ENCODE data around the gene CRYL1. TPM values are rescaled to one million over a fixed set of nuclear protein-coding genes. Genes with fewer than 3 reads are reported as not detected.

CRYL1 gene
- total RNA-seq, 1 donor from 2014 or later, result 3.6 TPM

- Histone ChIP-seq H3K79me2 (ENCODE audit: low read depth) (no peaks in the 10 kb centered on the region), H3K4me3 (no peak overlapping the region), H3K4me1 (no peaks in the 10 kb centered on the region), H2AFZ (replicated peaks) (no peak overlapping the region), H3K4me2 (no peak overlapping the region), H3K9ac (no peak overlapping the region), H3K27ac (no peak overlapping the region), H3K27me3 (no peaks in the 10 kb centered on the region), H3F3A (ENCODE audit: low read depth) (no peaks in the 10 kb centered on the region), H4K20me1 (ENCODE audit: low read depth) (no peaks in the 10 kb centered on the region), H3K9me3 (ENCODE audit: low read depth) (no peaks in the 10 kb centered on the region), H3K36me3 (no peaks in the 10 kb centered on the region)
- no peak overlapping the region for H3K4me3 Mint-ChIP-seq
- no peak for TF ChIP-seq CTCF (IDR thresholded peaks at IDR 0.05)
- no peak for TF ChIP-seq EZH2phosphoT487 (IDR thresholded peaks at IDR 0.05)
- H3K4me1 Mint-ChIP-seq, result peaks cover 2% of the 10 kb centered on the region
- H3K27ac Mint-ChIP-seq, result no peak overlapping the region
- DNase-seq (ENCODE audit: low spot score), result no peak
- no peaks in the 10 kb centered on the region for H3K9me3 Mint-ChIP-seq
- H3K27me3 Mint-ChIP-seq (ENCODE audit: insufficient read depth, low read depth), result peaks cover 2% of the 10 kb centered on the region
- no peaks in the 10 kb centered on the region for H3K36me3 Mint-ChIP-seq
Observed at GRCh38 chr13:20388184-20388583, 137.5 kb downstream of the CRYL1 start.

- no peaks in the 10 kb centered on the region for H3F3A ChIP-seq (ENCODE audit: low read depth)
- H3K4me1 ChIP-seq, result no peaks in the 10 kb centered on the region
- Mint-ChIP-seq H3K27ac (no peak overlapping the region), H3K4me1 (peaks cover 2% of the 10 kb centered on the region), H3K4me3 (no peak overlapping the region), H3K9me3 (no peaks in the 10 kb centered on the region), H3K27me3 (ENCODE audit: insufficient read depth, low read depth) (peaks cover 2% of the 10 kb centered on the region), H3K36me3 (no peaks in the 10 kb centered on the region)
- no peak for DNase-seq (ENCODE audit: low spot score)
- no peak overlapping the region for H3K27ac ChIP-seq
- no peaks in the 10 kb centered on the region for H3K36me3 ChIP-seq
- no peak overlapping the region for H3K4me3 ChIP-seq
- no peaks in the 10 kb centered on the region for H4K20me1 ChIP-seq (ENCODE audit: low read depth)
- no peaks in the 10 kb centered on the region for H3K79me2 ChIP-seq (ENCODE audit: low read depth)
- H3K9ac ChIP-seq, result no peak overlapping the region
- no peaks in the 10 kb centered on the region for H3K27me3 ChIP-seq
- no peak overlapping the region for H2AFZ ChIP-seq (replicated peaks)
- no peaks in the 10 kb centered on the region for H3K9me3 ChIP-seq (ENCODE audit: low read depth)
- TF ChIP-seq EZH2phosphoT487 (IDR thresholded peaks at IDR 0.05) (no peak), CTCF (IDR thresholded peaks at IDR 0.05) (no peak), EZH2 (IDR thresholded peaks at IDR 0.05) (no peak)
- H3K4me2 ChIP-seq, result no peak overlapping the region
Observed at GRCh38 chr13:20387441-20387971, 138.2 kb downstream of the CRYL1 start.

- H4K20me1 ChIP-seq (ENCODE audit: low read depth), result no peaks in the 10 kb centered on the region
- TF ChIP-seq CTCF (IDR thresholded peaks at IDR 0.05) (no peak), EZH2 (IDR thresholded peaks at IDR 0.05) (no peak), EZH2phosphoT487 (IDR thresholded peaks at IDR 0.05) (no peak)
- Mint-ChIP-seq H3K36me3 (no peaks in the 10 kb centered on the region), H3K27me3 (ENCODE audit: insufficient read depth, low read depth) (peaks cover 2% of the 10 kb centered on the region), H3K9me3 (no peaks in the 10 kb centered on the region), H3K4me3 (no peak overlapping the region), H3K27ac (no peak overlapping the region), H3K4me1 (peaks cover 2% of the 10 kb centered on the region)
- no peak overlapping the region for H3K4me2 ChIP-seq
- DNase-seq (ENCODE audit: low spot score), result no peak
- H3K27me3 ChIP-seq, result no peaks in the 10 kb centered on the region
- no peaks in the 10 kb centered on the region for H3F3A ChIP-seq (ENCODE audit: low read depth)
- H3K9ac ChIP-seq, result no peak overlapping the region
- H3K4me1 ChIP-seq, result no peaks in the 10 kb centered on the region
- no peak overlapping the region for H2AFZ ChIP-seq (replicated peaks)
- H3K9me3 ChIP-seq (ENCODE audit: low read depth), result no peaks in the 10 kb centered on the region
- H3K27ac ChIP-seq, result no peak overlapping the region
- H3K36me3 ChIP-seq, result no peaks in the 10 kb centered on the region
- no peaks in the 10 kb centered on the region for H3K79me2 ChIP-seq (ENCODE audit: low read depth)
- H3K4me3 ChIP-seq, result no peak overlapping the region
Observed at GRCh38 chr13:20387006-20387405, 138.7 kb downstream of the CRYL1 start.

Data from neural progenitor cell (in vitro differentiated cells).